Activated naive CD4-positive, alpha-beta T cell (primary cell): ENCODE results near the gene ACIN1.

Experiments
- DNase-seq, 4 experiments: peaks; one replicate each; lab custom pipeline; 2025; lab: John Stamatoyannopoulos, UW

ACIN1 gene

DNA sequence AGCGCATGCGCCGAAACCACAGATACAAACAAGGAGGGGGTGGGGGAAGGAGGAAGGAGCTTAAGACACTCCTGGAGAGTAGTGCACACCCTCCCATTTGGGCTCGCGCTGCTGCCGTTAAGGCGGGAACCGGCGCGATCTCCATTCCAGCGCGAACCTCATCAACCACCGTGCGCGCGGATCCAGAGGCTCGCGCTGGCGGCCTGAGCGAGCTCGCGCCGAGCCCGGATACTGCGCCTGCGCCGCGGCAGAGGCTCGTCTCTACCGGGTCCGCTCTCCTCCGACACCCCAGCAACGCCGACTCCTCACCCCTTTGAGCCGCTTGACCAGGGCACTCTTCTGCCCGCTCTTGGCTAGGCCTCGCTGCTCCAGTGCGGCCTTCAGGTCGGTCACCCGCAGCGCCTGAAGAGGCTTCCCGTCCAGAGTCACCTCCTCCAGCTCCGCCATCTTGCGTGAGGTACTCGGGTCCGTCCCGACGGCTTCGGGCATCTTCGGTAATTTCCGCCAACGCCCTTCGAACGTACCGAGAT lies at the start of gene ACIN1:
Gene ACIN1 (minus strand): TSS at position 471 of the 530 bp plus-strand sequence. CDS start 24 bp downstream, at position 447.
- no peak for DNase-seq

GRCh38 chr14:23143911-23144310 lies 49.0 kb upstream of the ACIN1 start:
- DNase-seq, result no peak

- no peak for DNase-seq
These were observed 47.9 kb upstream of the ACIN1 start for GRCh38 chr14:23142826-23143225.

DNA sequence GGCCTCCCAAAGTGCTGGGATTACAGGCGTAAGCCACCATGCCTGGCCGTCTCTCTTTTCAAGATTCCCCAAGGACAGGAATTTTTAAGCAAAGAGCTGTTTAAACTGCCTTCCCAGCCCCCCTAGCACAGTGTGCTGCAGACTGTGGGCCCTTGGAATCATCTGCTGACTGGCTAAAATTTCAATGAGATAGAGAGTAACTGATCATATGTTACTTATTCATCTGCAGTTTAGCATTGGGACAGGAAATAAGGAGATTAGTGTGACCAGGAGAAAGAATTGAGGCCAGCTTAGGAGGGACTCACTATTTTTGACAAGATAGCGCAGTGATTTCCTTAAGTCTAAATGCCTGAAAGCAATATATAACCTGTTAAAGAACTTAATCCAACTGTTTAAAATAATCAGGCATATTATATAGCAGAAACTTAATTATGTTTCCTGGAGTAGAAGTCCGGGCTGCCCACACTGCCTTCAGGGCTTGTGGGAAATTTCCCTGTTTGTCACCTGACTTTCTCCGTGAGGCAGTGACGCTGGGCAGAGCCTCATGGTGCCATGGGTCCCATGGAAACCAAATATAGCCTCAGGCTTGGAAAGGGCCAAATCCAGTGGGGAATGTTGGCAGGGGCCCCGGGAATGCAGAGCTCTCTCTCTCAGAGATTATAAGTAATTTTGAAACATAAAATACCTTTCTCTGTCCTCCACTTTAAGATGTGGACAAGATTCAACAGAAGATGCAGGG lies 46.9 kb upstream of the ACIN1 start:
- DNase-seq, result no peak

DNA sequence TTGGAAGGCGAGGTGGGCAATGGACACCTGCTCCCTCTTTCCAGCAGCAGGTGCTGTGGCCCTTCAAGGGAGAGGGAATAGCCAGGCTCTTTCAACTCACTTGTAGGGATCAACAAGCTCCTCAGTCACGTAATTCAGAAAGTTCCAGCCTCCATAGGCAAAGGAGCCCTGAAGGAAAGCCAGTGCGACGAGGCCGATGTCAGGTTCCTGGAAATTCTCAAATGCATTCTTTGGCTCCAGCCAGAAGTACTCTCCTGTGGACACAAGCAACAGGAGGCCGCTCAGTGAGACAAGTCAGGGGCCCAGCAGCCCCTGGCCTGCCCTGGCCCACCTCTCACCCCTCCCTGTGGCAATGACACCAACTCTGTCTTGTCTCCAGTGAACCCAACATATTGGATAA lies 45.4 kb upstream of the ACIN1 start:
- DNase-seq, result no peak

GRCh38 chr14:23139874-23140273 lies 44.9 kb upstream of the ACIN1 start:
- no peak for DNase-seq

- no peak for DNase-seq
These were observed 43.0 kb upstream of the ACIN1 start for GRCh38 chr14:23137813-23138535.

DNA sequence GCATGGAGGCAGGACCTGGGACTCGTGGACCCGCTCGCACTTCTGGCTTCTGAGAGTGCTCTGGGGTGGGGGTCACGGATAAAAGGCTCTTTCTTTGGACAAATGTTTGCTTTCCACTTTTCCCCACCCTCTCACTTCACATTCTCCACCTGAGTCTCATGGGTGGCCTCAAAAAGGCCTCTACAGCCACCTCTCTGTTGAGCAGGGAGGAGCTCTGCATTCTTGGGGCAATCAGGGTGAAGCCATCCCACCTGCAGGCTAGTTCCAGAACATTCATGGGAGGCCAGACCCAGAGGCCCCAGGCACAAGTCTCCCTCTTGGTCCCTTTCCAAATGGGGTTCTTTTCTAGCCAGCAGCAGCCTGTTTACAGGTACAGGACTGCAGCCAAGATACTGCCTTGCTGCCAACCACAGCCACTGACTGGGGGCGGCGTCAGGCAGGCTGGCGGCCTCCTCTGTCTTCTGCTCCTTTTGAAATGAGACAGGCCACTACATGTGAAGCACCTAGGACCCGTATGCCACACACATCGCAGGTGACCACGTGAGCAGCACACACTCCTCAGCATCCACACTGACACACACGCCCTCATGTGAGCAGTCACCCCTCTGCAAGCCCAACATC lies 42.4 kb upstream of the ACIN1 start:
- DNase-seq, result no peak

DNA sequence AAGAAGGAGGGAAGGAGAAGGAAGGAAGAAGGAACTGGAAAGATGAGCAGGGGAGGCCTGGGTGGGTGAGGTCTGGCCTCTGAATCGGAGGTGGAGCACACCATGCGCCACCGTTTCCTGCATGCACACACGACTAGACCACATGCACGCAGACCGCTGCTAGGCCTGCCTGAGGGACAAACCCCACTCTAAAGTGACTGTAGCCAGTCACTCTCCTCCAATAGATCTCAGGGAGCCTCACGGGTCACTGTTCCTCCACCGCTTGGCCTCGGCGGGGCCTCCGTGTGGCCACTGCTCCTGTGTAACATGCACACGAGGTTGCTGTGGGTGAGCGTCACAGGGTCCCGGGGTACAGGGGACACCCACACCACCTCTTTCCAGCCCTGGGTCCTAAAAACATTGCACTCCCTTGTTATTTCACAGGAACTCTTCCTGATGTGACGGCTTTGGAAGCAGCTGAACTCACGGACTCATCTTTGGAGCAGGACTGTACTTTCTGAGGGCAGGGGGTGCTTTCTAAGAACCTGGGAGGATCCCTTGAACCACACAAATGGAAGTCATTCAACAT lies 41.7 kb upstream of the ACIN1 start:
- no peak for DNase-seq

DNA sequence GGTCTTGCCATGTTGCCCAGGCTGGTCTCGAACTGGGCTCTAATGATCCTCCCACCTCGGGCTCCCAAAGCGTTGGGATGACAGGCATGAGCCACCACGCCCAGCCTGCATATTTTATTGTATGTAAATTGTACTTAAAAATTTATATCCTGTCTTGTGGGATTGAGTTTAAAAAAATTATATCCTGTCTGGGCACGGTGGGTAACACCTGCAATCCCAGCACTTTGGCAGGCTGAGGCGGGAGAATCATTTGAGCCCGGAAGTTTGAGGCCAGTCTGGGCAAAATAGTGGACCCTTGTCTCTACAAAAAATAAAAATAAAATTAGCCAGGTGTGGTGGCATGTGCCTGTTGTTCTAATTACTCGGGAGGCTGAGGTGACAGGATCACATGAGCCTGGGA lies 38.0 kb upstream of the ACIN1 start:
- DNase-seq, result no peak

- no peak for DNase-seq
These were observed 36.5 kb upstream of the ACIN1 start for GRCh38 chr14:23131482-23131881.

DNA sequence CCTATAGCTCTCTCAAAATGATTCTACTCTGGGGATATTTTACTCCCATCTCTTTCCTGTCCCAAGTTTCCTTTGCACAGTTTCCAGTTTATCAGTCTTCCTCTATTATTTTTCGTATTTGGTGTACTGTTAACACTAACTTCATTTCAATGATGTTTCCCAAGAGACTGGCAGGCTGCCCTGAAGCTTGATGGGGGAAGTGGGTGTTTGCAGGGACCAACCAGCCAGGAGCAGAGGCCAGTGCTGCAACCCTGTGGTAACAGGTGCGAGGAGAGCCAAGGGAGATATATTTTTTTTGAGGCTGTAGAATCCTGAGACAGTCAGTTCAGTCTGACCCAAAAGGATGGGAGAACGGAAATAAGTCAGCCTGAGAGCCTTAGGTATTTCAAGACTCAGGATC lies 35.9 kb upstream of the ACIN1 start:
- DNase-seq, result no peak

DNA sequence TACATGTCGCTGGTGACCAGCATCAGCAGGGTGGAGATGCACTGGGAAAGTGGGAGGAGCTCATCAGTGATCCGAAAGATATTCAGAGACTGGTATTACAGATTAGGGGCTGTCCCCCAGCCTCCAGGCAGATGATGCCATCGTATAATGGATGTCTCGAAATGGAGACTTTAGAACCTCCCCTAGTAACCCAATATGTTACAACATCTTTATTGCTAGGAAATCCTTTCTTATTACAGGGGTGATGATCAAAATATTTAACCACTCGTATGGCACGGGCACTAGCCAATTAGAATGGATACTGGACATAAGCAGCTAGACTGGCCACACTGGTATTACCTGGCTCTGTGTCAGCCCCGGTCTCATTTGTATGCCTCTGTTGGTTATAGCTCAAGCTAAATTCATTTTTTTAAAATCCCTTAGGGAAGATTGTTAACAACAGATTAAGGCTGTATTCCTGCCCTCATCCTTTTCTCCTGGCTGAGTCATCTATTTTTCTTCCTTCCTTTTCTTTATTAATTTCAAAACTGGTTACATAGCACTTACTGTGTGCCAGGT lies 34.9 kb upstream of the ACIN1 start:
- DNase-seq, result no peak

DNA sequence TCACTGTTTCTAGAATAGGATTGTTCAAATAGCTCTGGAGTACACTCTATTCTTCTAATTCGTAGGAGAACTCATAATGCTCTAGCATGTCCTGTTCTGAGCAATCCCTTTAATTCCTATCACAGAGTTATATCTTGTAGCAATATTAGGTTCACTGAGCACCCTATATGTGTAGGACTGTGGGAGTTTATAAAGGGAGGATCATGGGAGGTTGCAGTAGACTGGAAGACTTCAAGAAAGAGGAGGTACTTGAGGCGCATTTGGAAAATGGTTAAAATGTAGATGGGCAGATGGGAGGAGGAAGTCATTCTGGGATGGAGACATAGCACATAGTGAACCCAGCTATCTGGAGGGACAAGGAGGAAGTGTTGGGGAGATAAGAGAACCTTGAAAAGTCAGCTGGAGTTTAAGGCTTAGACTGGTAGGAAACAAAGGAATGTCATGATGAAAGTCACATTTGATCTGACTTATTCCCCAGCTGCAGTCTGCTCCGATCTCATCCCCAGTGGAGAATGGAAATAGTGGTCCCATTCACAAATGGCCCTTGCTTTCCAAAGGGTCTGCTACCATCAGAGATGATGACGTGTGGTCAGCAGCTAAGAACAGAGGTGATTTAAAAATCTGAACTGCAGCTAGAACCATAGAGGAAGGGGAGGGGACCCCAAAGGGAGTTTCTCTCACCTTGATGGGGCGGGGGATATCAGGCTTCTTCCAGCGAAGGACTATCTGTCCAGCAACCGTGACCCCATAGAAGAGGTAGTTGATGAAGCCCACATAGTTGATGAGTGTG lies 34.2 kb upstream of the ACIN1 start:
- no peak for DNase-seq

GRCh38 chr14:23127861-23128260 lies 32.9 kb upstream of the ACIN1 start:
- no peak for DNase-seq

DNA sequence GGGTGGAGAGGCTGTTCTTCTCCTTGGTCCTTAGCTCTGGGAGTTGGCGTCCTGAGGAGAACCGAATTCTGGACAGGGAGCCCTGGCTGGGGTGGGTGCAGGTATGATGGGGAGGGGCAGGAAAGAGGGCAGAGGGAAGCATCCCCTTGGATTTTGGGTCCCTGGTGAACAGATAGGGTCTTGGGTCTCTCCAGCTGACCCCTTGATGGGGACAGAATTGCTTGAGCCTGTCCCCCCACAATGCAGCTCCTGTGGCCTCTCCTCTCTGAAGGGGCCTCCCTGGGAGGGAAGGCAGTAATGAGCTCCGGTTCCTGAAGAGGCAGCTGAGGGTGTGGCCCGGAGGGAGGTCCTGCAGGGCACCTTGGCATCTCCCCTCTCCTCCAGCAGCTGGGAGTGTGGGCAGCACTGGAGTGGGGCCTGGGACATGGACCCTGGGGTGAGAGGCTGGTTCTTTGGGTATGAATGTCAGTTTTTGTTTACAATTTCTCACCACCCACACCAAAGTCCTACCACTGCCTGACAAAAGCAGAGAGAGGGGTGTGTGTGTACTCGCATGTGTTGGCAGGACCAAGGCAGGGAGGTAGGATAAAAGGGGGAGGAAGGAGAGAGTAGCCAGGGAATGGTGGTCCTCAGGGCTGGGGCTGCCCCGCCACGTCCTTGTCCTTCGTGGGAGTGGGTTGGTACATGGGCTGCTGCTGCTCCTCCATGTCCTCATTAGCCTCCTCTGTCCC lies 31.8 kb upstream of the ACIN1 start:
- no peak for DNase-seq

DNA sequence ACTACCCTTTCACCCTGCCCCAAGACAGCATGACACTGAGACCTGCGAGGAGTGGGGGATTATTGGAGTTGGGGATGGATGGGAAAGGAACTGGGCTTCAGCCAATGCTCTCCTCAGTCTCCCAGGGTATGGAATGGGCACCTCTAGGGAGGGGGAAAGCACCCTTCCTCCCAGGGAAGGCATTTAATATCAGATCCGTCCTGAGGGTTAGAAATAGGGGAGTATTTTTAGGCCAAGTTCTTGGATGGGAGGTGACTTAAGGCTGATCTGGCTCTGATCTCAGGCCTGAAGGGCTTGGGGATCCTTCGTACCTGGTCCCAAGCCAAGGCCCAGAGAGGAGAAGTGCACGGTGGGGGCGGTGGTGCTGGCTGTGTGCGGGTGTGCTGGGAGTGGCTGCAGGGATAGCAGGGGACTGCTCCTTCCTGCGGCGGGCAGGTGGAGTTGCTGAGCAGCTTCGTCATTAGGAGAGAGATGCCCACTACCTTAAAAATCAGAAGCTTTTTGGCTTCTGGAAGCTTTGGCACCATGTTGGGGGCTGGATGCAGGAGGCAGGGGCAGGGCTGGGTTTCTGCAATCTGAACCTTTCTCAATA lies 31.1 kb upstream of the ACIN1 start:
- DNase-seq, result no peak

DNA sequence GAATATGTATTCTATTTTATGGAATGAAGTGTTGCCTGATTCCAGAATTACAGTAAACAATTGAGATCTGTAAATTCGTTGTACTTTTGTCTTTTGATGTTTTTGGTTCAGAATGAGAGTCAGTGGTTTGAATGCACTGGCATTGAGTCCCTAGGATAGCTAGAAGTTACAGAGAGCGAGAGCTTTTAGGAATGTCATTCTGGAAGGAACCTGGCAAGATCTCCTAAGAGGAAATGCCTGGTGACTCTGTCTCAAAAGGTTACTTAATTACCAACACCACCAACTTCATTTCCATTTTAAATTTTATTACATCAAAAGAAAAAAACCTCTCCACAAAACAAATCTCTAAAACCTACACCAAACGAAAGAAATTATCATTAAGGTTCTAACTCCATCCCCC lies 30.1 kb upstream of the ACIN1 start:
- no peak for DNase-seq

DNA sequence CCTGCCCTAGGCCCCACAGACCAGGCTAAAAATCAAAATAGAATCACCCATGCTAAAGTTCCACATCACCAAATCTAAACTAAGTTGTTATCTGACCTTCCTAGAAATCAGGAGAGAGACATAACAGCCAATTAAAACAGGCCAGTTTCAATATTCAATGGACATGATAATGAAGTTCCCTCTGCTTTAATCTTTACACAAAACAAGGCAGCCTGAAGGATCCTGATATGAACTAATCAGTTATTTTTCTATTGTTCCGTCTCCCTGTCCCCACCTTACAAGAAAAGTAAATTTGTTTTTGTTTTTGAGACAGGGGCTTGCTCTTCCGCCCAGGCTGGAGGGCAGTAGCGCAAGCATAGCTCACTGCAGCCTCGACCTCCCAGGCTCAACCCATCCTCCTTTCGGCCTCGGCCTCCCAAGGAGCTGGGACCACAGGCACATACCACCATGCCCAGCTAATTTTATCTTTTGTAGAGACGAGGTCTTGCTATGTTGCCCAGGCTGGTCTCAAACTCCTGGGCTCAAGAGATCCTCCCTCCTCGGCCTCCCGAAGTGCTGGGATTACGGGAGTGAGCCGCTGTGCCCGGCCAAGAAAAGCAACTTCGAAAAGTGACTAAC lies 29.5 kb upstream of the ACIN1 start:
- DNase-seq, result no peak

DNA sequence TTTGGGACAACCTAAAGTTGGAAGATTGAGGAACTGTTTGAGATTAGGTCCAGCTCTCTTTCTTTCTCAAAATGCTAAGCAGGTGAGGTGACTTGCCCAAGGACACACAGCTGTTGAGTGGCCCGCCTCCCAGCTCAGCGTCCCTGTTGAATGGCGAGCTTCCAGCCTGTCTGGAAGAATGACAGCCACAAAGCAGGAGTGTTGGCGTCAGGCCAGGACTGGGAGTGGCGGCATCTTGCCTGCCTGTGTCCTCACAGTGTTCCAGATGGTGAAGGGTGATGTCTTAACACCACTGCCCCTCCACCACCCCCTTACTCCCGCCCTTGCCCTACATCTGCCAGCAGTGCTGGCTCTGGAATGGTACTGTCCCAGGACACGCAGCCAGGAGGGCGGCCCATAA lies 28.5 kb upstream of the ACIN1 start:
- DNase-seq, result no peak
